OCI-LY7 (cell line): Measurements from ENCODE around the gene SIK2.

Source experiments
- EZH2phosphoT487 ChIP-seq: fragments of 200-600 bp; sonication (generic); IDR thresholded peaks from 2 replicates; pipeline ENCODE4 v1.6.1; 2018; ENCODE audit warnings: low read depth, borderline replicate concordance, mild to moderate bottlenecking, mixed run types, antibody characterized with exemption, low read length, moderate library complexity, mixed read lengths
- TF ChIP-seq, protein P1 (sequence below): fragments of 200-600 bp; sonication (generic); conservative IDR thresholded peaks from 2 replicates; pipeline ENCODE4 v1.5.1; 2014; ENCODE audit warnings: mild to moderate bottlenecking, antibody characterized with exemption, low read length, moderate library complexity, mixed read lengths

DNA sequence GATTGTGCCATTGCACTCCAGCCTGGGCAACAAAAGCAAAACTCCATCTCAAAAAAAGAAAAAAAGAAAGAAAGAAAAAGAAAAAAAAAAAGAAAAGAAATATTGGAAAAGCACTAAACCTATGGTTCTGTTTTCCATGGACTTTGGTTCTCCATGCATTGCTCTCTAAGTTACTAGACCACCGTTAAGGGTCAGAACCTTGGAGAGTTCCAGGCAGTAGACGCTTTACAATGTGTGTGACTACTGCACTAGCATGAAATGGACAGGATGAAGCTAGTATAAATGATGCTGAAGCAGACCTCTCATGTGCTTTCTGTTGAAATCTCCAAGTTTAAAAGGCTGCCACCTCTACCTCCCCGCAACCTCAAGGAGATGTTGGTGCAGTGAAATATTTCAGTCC lies 63.5 kb downstream of the SIK2 start:
- TF ChIP-seq, protein P1, sequence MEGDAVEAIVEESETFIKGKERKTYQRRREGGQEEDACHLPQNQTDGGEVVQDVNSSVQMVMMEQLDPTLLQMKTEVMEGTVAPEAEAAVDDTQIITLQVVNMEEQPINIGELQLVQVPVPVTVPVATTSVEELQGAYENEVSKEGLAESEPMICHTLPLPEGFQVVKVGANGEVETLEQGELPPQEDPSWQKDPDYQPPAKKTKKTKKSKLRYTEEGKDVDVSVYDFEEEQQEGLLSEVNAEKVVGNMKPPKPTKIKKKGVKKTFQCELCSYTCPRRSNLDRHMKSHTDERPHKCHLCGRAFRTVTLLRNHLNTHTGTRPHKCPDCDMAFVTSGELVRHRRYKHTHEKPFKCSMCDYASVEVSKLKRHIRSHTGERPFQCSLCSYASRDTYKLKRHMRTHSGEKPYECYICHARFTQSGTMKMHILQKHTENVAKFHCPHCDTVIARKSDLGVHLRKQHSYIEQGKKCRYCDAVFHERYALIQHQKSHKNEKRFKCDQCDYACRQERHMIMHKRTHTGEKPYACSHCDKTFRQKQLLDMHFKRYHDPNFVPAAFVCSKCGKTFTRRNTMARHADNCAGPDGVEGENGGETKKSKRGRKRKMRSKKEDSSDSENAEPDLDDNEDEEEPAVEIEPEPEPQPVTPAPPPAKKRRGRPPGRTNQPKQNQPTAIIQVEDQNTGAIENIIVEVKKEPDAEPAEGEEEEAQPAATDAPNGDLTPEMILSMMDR = no peak
- TF ChIP-seq EZH2phosphoT487 = no peak
